ENCODE measurements around the gene UXS1.

UXS1 gene

DNA sequence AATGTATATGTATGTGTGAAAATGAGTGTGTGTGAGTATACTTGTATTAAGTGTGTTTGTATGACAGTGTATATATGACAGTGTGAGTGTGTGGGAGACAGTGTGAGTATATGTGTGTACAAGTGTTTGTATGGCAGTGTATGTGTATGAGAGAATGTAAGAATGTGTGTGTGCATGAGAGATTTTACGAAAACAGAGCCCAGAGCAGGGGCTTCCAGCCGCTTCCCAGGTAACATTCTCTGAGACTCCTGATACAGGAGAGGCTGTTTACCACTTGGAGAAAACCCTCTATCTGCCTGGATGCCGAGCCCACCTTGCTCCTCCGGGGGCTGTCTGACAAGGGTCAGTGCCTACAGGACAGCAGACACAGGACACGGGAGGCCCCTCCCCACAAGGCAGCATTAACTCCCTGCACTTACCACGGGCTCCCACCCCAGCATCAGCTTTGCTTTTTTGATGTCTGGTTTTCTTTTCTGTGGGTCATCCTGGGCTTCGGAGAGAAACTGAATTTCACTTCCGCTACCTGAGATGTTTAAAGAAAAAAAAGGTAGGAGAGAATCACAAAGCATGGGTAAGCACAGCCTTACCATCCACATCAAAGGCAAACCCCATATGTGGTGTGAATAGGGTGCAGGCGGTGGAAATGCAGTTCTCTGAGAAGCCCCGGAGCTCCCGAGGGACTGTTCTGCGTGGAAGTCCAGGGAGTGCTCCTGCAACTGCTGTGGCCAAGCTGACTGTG lies 97.6 kb downstream of the UXS1 start:
- Histone ChIP-seq H3K79me2 (ENCODE audit: insufficient read depth, low read length) (no peaks in the 10 kb centered on the region), H3K4me2 (ENCODE audit: insufficient read depth, low read length) (no peak overlapping the region), H3K4me1 (ENCODE audit: insufficient read depth, low read length) (peaks cover 25% of the 10 kb centered on the region), H4K20me1 (ENCODE audit: insufficient read depth, low read length) (no peaks in the 10 kb centered on the region), H3K36me3 (ENCODE audit: insufficient read depth, low read length) (peaks cover 87% of the 10 kb centered on the region), H3K27ac (ENCODE audit: low read length) (peak overlapping the region; percentile 24; the same call in 1 of the 2 replicates), H3K4me3 (ENCODE audit: low read depth in 1 of 2, low read length in 2 of 2) (no peak overlapping the region), H3K9ac (ENCODE audit: low read depth, low read length) (no peak overlapping the region), H3K27me3 (ENCODE audit: insufficient read depth, low read length, poor library complexity) (no peaks in the 10 kb centered on the region), H2AFZ (ENCODE audit: low read depth, low read length) (no peak overlapping the region), H3K9me3 (ENCODE audit: insufficient read depth, low read length, severe bottlenecking) (no peaks in the 10 kb centered on the region)
- DNase-seq (peak; percentile 39), ATAC-seq (ENCODE audit: insufficient read depth, low read depth) (peak; percentile 21; the same call in 2 of the 3 replicates)
- TF ChIP-seq CTCF (IDR thresholded peaks at IDR 0.05; ENCODE audit: borderline replicate concordance, extremely low read depth, low read length, poor library complexity, severe bottlenecking) (no peak), EZH2 (IDR thresholded peaks at IDR 0.05; ENCODE audit: borderline replicate concordance, low read depth, low read length, severe bottlenecking) (no peak)

DNA sequence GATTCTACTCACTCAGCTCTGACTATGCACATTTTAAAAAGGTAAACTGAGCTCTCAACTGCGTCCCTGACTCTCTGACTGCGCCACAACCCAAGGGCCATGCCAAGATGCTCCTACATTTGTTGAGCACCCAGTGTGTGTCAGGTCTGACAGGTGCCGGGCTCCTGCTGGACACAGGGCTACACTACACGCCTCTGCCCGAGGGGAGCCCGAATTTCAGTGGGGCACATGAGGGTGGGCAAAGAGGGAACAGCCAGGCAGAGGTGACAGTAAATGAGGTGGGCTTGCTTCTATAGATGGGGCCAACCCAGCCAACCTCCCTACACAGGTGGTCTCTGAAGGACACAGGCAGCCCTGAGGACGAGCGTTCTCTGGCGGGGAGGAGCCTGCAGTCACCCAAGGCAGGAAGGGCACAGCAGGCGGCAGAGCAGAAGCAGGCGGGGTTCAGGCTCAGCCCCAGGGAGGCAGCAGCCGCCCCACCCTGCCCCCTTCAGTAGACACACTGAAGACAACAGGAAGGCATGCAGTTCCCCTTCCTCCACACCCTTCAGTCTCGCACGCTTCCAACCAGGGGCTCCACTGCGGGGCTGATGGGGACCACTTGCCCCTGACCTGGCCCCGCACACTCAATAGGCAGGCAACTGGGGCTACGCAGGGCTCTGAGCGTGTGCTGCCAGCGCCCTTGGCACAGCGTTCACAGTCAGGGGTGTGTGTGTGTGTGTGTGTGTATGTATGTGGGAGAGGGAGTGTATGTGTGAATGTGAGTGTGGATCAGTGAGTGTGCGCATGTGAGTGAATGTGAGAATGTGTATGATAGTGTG lies 98.4 kb downstream of the UXS1 start:
- H3K27ac ChIP-seq (ENCODE audit: low read length) = peak overlapping the region; percentile 41; the same call in 1 of the 2 replicates
- H3K79me2 ChIP-seq (ENCODE audit: insufficient read depth, low read length) = no peaks in the 10 kb centered on the region
- peaks cover 80% of the 10 kb centered on the region for H3K36me3 ChIP-seq (ENCODE audit: insufficient read depth, low read length)
- TF ChIP-seq EZH2 (IDR thresholded peaks at IDR 0.05; ENCODE audit: borderline replicate concordance, low read depth, low read length, severe bottlenecking) = no peak
- TF ChIP-seq CTCF (IDR thresholded peaks at IDR 0.05; ENCODE audit: borderline replicate concordance, extremely low read depth, low read length, poor library complexity, severe bottlenecking) = no peak
- H3K9me3 ChIP-seq (ENCODE audit: insufficient read depth, low read length, severe bottlenecking) = no peaks in the 10 kb centered on the region
- no peak overlapping the region for H3K4me3 ChIP-seq (ENCODE audit: low read depth in 1 of 2, low read length in 2 of 2)
- H3K4me1 ChIP-seq (ENCODE audit: insufficient read depth, low read length) = peaks cover 25% of the 10 kb centered on the region
- DNase-seq = peak; percentile 81
- no peak overlapping the region for H3K4me2 ChIP-seq (ENCODE audit: insufficient read depth, low read length)
- H3K27me3 ChIP-seq (ENCODE audit: insufficient read depth, low read length, poor library complexity) = no peaks in the 10 kb centered on the region
- no peak overlapping the region for H2AFZ ChIP-seq (ENCODE audit: low read depth, low read length)
- H3K9ac ChIP-seq (ENCODE audit: low read depth, low read length) = no peak overlapping the region
- ATAC-seq (ENCODE audit: insufficient read depth, low read depth) = peak; percentile 86
- no peaks in the 10 kb centered on the region for H4K20me1 ChIP-seq (ENCODE audit: insufficient read depth, low read length)

DNA sequence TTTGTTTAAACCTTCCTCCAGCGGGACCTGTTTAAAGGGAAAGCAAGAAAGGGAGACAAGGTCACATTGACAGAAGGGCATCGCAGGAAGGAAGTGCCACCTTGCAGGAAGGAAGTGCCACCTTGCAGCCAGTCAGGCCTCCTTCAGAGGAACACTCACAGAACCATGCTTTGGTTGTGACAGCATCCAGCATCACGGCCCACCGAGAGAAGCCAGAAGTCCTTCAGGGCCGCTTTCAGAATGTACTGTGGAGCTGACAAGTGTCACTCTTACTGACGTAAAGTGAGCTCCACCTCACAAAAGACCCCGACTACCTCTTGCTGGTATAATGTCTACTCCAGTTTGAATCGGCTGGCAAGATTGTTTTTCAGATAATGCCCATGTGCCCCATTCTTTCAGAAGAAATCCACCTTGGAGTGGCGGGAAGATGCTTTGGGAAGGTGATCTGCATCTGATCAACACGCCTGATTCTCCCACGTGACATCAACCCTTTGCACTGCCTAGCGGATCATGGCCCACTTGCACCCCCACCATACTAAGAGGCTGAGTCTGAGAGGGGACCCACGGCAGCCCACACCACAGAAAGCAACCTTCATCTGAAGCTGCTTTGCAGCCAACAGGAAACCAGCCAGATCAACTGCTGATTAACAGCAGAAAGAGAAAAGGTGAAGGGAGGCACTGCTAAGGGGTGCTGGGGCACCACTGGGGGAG lies 99.8 kb downstream of the UXS1 start:
- no peaks in the 10 kb centered on the region for H3K9me3 ChIP-seq (ENCODE audit: insufficient read depth, low read length, severe bottlenecking)
- H3K36me3 ChIP-seq (ENCODE audit: insufficient read depth, low read length) = peaks cover 66% of the 10 kb centered on the region
- no peak overlapping the region for H3K4me3 ChIP-seq (ENCODE audit: low read depth in 1 of 2, low read length in 2 of 2)
- DNase-seq (peak; percentile 73), ATAC-seq (ENCODE audit: insufficient read depth, low read depth) (peak; percentile 67)
- no peak overlapping the region for H2AFZ ChIP-seq (ENCODE audit: low read depth, low read length)
- no peaks in the 10 kb centered on the region for H4K20me1 ChIP-seq (ENCODE audit: insufficient read depth, low read length)
- TF ChIP-seq CTCF (IDR thresholded peaks at IDR 0.05; ENCODE audit: borderline replicate concordance, extremely low read depth, low read length, poor library complexity, severe bottlenecking) (no peak), EZH2 (IDR thresholded peaks at IDR 0.05; ENCODE audit: borderline replicate concordance, low read depth, low read length, severe bottlenecking) (no peak)
- no peak overlapping the region for H3K9ac ChIP-seq (ENCODE audit: low read depth, low read length)
- H3K4me2 ChIP-seq (ENCODE audit: insufficient read depth, low read length) = no peak overlapping the region
- H3K4me1 ChIP-seq (ENCODE audit: insufficient read depth, low read length) = peaks cover 25% of the 10 kb centered on the region
- no peaks in the 10 kb centered on the region for H3K79me2 ChIP-seq (ENCODE audit: insufficient read depth, low read length)
- peak overlapping the region; percentile 44; the same call in 1 of the 2 replicates for H3K27ac ChIP-seq (ENCODE audit: low read length)
- no peaks in the 10 kb centered on the region for H3K27me3 ChIP-seq (ENCODE audit: insufficient read depth, low read length, poor library complexity)

Measured in DND-41 (cell line).